ENCODE measurements around the gene CHST11.

CHST11 gene

DNA sequence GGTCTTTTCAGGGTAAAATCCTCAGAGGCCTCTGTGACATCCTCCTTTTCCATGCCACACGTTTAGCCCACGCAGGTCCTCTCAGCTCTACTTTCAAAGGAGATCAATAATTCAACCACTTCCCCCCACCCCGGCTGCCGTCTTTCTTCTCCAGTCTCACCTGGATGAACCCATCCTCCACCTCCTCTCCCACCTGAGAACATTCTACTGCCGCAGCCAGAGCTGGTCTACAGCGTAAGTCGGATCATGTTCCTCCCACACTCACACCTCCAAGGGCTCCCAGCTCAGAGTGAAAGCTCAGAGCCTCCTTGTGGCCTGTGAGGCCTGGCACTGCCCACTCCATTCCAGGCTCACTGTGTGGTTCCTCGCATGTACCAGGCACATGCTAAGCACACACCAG, 246.6 kb downstream of the CHST11 start:
- DNase-seq (ENCODE audit: insufficient read length, low spot score) (no peak), FAIRE-seq (no peak)
- TF ChIP-seq TAF1 (IDR thresholded peaks at IDR 0.05; ENCODE audit: low read depth, low read length) = no peak
- TF ChIP-seq SPI1 (IDR thresholded peaks at IDR 0.05; ENCODE audit: low read depth, low read length) = no peak
- TF ChIP-seq PAX5 (IDR thresholded peaks at IDR 0.05; ENCODE audit: insufficient read depth, low read length, severe bottlenecking) = no peak
- no peak for TF ChIP-seq POLR2AphosphoS5 (IDR thresholded peaks at IDR 0.05; ENCODE audit: low read depth, low read length)
- no peak for TF ChIP-seq POLR2A (IDR thresholded peaks at IDR 0.05; ENCODE audit: low read depth, low read length)
- no peak for TF ChIP-seq POU2F2 (IDR thresholded peaks at IDR 0.05; ENCODE audit: low read depth, low read length)

DNA sequence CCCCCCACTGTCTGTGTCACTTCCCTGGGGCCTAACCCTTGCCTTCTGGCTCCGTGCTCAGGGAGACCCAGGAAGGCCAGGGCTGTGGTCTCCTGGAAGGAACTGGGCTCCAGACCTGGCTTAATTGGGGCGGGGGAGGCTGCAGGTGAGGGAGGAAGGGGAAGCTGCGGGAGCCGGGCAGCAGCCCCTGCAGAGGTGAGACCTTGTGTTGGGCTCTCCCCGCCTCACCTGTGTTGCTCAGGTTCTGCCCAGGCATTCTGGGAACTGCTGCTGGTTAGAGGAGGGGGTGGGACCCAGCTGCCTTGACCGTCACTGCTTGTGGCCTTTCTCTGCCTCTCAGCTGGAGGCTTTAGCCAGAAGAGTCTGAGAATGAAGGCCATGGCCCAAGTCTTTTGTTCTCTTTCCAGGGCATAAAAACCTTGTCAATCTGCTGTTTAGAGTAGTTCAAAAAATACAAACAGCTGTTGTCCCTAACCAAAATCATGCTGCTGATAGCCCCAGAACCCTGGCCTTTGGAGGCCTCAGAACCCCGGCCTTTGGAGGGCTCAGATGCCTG, 247.6 kb downstream of the CHST11 start:
- DNase-seq (ENCODE audit: insufficient read length, low spot score) (no peak), FAIRE-seq (no peak)
- TF ChIP-seq PAX5 (IDR thresholded peaks at IDR 0.05; ENCODE audit: insufficient read depth, low read length, severe bottlenecking) = no peak
- no peak for TF ChIP-seq POU2F2 (IDR thresholded peaks at IDR 0.05; ENCODE audit: low read depth, low read length)
- TF ChIP-seq POLR2AphosphoS5 (IDR thresholded peaks at IDR 0.05; ENCODE audit: low read depth, low read length) = no peak
- no peak for TF ChIP-seq TAF1 (IDR thresholded peaks at IDR 0.05; ENCODE audit: low read depth, low read length)
- TF ChIP-seq SPI1 (IDR thresholded peaks at IDR 0.05; ENCODE audit: low read depth, low read length) = no peak
- TF ChIP-seq POLR2A (IDR thresholded peaks at IDR 0.05; ENCODE audit: low read depth, low read length) = no peak

DNA sequence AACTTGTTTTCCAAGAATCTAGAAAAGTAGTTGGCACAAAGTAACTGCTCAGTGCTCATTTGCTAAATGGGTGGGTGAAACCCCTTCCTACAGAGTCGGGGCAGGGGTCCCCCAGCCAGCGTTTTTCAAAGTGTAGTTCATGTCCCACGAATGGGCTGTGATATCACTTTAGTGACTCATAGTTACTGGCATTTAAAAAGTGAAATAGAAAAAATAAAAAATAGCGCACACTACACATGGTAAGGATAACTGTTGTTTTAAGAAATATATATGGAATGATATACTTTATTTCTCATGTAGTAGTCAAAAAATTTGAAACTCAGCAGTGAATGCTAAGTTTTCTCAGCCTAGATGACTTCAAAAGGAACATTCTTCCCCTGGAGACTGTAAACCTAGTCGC, 250.4 kb downstream of the CHST11 start:
- DNase-seq (ENCODE audit: insufficient read length, low spot score) (no peak), FAIRE-seq (no peak)
- TF ChIP-seq POLR2A (IDR thresholded peaks at IDR 0.05; ENCODE audit: low read depth, low read length) (no peak), TAF1 (IDR thresholded peaks at IDR 0.05; ENCODE audit: low read depth, low read length) (no peak), POU2F2 (IDR thresholded peaks at IDR 0.05; ENCODE audit: low read depth, low read length) (no peak), PAX5 (IDR thresholded peaks at IDR 0.05; ENCODE audit: insufficient read depth, low read length, severe bottlenecking) (no peak), SPI1 (IDR thresholded peaks at IDR 0.05; ENCODE audit: low read depth, low read length) (no peak), POLR2AphosphoS5 (IDR thresholded peaks at IDR 0.05; ENCODE audit: low read depth, low read length) (no peak)

DNA sequence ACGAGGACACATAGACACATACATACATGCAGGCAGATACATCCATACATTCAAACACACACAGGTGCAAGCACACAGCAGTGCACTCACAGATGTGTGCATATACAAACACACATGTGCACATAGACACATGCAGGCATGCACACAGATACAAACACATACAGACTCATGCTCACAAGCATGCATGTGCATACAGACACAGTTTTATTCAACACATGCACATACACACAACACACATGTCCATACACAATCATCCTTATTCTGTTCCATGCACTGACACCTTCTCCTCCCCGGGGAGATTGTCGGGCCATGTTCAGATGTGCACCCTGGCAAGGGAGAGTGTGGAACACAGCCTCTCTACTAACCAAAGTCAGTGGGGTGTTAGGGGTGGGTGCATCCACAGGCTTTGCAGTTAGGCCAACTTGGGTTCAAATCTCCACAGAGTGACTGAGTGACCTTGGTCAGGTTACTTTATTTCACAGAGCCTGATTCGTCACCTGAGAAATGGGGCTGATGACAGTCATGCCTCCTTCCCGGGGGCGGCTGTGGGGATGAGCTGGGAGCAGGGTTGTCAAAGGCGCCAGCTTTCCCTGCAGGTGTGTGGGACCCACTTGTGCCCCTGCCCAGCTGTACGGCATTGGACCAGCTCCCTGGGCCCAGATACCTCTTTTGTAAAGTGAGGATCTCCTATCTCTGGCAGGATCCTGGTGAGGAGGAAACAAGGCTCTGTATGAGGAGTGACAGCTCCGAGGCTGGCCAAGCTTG, 251.2 kb downstream of the CHST11 start:
- no peak for TF ChIP-seq POLR2A (IDR thresholded peaks at IDR 0.05; ENCODE audit: low read depth, low read length)
- TF ChIP-seq SPI1 (IDR thresholded peaks at IDR 0.05; ENCODE audit: low read depth, low read length) = no peak
- DNase-seq (ENCODE audit: insufficient read length, low spot score) (no peak), FAIRE-seq (peak; percentile 67)

DNA sequence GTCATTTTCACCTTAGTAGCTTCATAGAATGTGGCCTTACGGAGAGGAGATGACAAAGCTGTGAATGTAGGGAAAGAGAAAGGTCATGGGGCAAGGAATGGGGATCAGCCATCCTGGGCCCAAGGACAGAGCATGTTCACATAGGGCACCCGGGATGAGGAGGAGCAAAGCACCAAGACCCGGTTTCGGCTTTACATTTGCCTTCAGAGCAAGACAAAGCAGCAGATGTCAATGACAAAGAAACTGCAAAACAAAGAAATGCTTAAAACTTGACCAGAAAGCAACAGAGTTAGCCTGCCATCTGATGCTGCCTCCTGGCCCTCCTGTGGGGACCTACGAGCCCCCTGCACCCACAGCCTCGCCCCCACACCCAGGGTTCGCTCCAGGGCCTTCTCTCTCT, 252.1 kb downstream of the CHST11 start:
- no peak for DNase-seq (ENCODE audit: insufficient read length, low spot score)
- TF ChIP-seq POU2F2 (IDR thresholded peaks at IDR 0.05; ENCODE audit: low read depth, low read length) (no peak), TAF1 (IDR thresholded peaks at IDR 0.05; ENCODE audit: low read depth, low read length) (no peak), POLR2A (IDR thresholded peaks at IDR 0.05; ENCODE audit: low read depth, low read length) (no peak), SPI1 (IDR thresholded peaks at IDR 0.05; ENCODE audit: low read depth, low read length) (no peak), POLR2AphosphoS5 (IDR thresholded peaks at IDR 0.05; ENCODE audit: low read depth, low read length) (no peak), PAX5 (IDR thresholded peaks at IDR 0.05; ENCODE audit: insufficient read depth, low read length, severe bottlenecking) (no peak)
- no peak for FAIRE-seq

DNA sequence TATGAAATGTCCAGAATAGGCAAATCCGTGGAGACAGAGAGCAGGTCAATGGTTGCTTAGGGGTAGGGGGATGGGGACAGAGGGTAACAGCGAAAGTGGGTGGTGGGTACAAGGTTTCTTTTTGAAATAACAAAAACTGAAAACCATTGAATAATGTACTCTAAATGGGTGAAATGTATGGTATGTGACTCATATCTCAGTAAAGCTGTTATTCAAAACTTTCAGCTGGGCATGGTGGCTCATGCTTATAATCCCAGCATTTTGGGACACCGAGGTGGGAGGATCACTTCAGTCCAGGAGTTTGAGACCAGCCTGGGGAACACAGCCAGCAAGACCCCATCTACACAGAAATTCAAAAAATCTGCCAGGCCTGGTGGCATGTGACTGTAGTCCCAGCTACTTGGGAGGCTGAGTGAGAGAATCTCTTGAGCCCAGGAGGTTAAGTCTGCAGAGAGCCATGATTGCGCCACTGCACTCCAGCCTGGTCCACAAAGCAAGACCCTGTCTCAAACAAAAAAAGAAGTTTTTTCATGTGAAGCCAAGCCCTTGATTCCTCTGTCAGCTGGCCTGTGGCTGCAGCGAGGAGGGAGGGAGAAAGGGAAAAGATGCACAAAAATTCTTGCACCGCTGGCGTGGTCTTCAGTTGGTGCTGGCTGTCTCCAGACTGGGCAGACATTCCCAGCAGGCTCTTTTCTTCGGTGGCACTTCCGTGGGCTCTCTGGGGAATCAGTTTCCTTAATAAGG, 253.1 kb downstream of the CHST11 start:
- FAIRE-seq = no peak
- DNase-seq (ENCODE audit: insufficient read length, low spot score) = no peak

DNA sequence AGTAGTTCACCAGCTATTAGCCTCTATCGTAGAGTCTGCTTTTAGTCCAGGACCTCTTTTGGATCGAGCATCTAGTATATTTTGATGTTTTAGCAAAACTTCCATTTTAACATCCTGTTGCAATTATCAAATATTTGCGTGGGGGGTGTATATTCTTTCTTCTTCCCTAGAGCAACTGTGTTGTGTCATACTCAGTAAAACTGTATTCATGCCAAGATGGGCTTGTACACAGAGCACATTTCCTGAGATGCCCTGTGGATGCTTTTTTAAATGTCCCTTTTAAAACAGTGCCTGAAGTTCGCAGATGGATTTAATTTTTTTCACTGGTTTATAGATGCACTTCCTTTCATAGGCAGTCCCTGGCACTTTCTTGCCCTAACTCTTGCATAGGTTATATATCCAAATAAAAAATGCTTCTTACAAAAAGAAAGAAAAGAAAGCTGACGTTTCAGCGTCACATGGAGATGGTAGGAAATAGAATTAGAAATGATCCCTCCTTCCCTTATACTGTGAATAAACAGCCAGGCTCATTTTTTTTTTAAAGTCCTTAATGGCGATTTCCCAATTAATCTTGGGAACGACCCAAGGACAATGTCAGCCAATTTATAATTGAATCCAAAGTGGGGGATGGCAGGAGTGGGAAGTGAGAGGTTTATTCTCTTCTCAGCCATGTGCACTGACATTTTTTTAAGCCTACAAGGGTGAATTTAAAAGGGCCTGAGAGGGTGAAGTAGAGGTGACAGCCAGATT, 254.4 kb downstream of the CHST11 start:
- FAIRE-seq (no peak), DNase-seq (ENCODE audit: insufficient read length, low spot score) (no peak)
- TF ChIP-seq POLR2A (IDR thresholded peaks at IDR 0.05; ENCODE audit: low read depth, low read length) = no peak
- no peak for TF ChIP-seq POLR2AphosphoS5 (IDR thresholded peaks at IDR 0.05; ENCODE audit: low read depth, low read length)
- no peak for TF ChIP-seq POU2F2 (IDR thresholded peaks at IDR 0.05; ENCODE audit: low read depth, low read length)
- TF ChIP-seq TAF1 (IDR thresholded peaks at IDR 0.05; ENCODE audit: low read depth, low read length) = no peak
- no peak for TF ChIP-seq PAX5 (IDR thresholded peaks at IDR 0.05; ENCODE audit: insufficient read depth, low read length, severe bottlenecking)
- no peak for TF ChIP-seq SPI1 (IDR thresholded peaks at IDR 0.05; ENCODE audit: low read depth, low read length)

More for the DNA sequence above, 253.1 kb downstream of the CHST11 start:
- TF ChIP-seq PAX5 (IDR thresholded peaks at IDR 0.05; ENCODE audit: insufficient read depth, low read length, severe bottlenecking) = no peak
- no peak for TF ChIP-seq POU2F2 (IDR thresholded peaks at IDR 0.05; ENCODE audit: low read depth, low read length)
- no peak for TF ChIP-seq SPI1 (IDR thresholded peaks at IDR 0.05; ENCODE audit: low read depth, low read length)
- TF ChIP-seq TAF1 (IDR thresholded peaks at IDR 0.05; ENCODE audit: low read depth, low read length) = no peak
- TF ChIP-seq POLR2AphosphoS5 (IDR thresholded peaks at IDR 0.05; ENCODE audit: low read depth, low read length) = no peak
- no peak for TF ChIP-seq POLR2A (IDR thresholded peaks at IDR 0.05; ENCODE audit: low read depth, low read length)

DNA sequence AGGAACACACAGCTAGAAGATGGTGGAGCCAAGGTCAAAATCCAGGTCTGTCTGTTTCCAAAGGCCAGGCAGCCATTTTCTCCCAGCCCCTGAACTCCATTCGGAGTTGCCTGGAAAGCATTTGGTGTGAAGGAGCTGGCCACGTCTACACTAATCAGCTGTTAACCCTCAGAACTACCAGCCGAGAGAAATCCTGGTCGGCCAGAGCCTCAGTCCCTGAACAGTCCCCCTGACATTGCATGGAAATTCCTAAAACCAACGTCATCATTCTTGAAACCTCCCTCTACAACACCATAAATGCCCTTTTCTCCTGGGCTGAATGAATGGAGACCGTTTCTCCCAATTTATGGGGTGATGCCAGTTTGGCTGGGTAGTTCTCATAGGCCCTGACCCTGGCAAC, 255.7 kb downstream of the CHST11 start:
- DNase-seq (ENCODE audit: insufficient read length, low spot score) = no peak
- TF ChIP-seq POU2F2 (IDR thresholded peaks at IDR 0.05; ENCODE audit: low read depth, low read length) = no peak
- TF ChIP-seq PAX5 (IDR thresholded peaks at IDR 0.05; ENCODE audit: insufficient read depth, low read length, severe bottlenecking) = no peak
- TF ChIP-seq POLR2AphosphoS5 (IDR thresholded peaks at IDR 0.05; ENCODE audit: low read depth, low read length) = no peak
- no peak for TF ChIP-seq SPI1 (IDR thresholded peaks at IDR 0.05; ENCODE audit: low read depth, low read length)
- no peak for TF ChIP-seq POLR2A (IDR thresholded peaks at IDR 0.05; ENCODE audit: low read depth, low read length)
- TF ChIP-seq TAF1 (IDR thresholded peaks at IDR 0.05; ENCODE audit: low read depth, low read length) = no peak
- FAIRE-seq = no peak

DNA sequence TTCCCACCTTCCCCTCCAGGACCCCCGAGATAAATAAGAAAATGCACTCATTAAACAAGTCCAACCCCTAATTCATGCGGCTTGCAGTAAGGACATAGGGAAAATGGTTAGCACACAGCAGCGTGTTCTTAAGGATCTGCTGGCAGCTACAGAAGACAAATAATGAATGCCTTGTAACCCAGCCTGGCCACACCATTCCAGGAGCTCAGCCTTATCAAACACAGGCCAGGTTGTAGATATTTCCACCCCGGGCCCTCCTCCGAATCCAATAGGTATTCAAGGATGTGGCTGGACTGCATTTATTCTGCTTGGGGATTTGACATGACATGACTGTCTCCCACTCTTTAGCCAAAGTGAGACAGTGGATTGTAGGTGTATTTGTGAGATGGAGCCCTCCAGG, 256.2 kb downstream of the CHST11 start:
- FAIRE-seq = no peak
- no peak for TF ChIP-seq SPI1 (IDR thresholded peaks at IDR 0.05; ENCODE audit: low read depth, low read length)
- TF ChIP-seq POLR2A (IDR thresholded peaks at IDR 0.05; ENCODE audit: low read depth, low read length) = no peak
- no peak for TF ChIP-seq PAX5 (IDR thresholded peaks at IDR 0.05; ENCODE audit: insufficient read depth, low read length, severe bottlenecking)
- no peak for TF ChIP-seq POU2F2 (IDR thresholded peaks at IDR 0.05; ENCODE audit: low read depth, low read length)
- no peak for TF ChIP-seq POLR2AphosphoS5 (IDR thresholded peaks at IDR 0.05; ENCODE audit: low read depth, low read length)
- TF ChIP-seq TAF1 (IDR thresholded peaks at IDR 0.05; ENCODE audit: low read depth, low read length) = no peak
- no peak for DNase-seq (ENCODE audit: insufficient read length, low spot score)
